Mesenchymal stem cell (in vitro differentiated cells and primary cell): ENCODE results near the gene SCAF4.

ENCODE experiments used
- DNase-seq: peaks from one replicate; pipeline ENCODE4 v3.0.0-alpha.2; 2013
- H2AFZ ChIP-seq: one replicate; pipeline ENCODE4 v1.6.1; 2013; ENCODE audit warnings: low read depth, mild to moderate bottlenecking, control low read depth, inconsistent platforms, low read length, moderate library complexity
- H2AK5ac ChIP-seq: 2 replicates; pipeline ENCODE4 v1.6.1; 2013; ENCODE audit warnings: low read length, moderate library complexity, mild to moderate bottlenecking, inconsistent platforms; ENCODE audit not compliant: severe bottlenecking
- H2BK120ac ChIP-seq: one replicate; pipeline ENCODE4 v1.6.1; 2013; ENCODE audit warnings: low read depth, mild to moderate bottlenecking, inconsistent platforms, low read length, moderate library complexity
- H2BK12ac ChIP-seq, 2 experiments: one replicate each; pipeline ENCODE4 v1.6.1; 2013; ENCODE audit warnings: inconsistent platforms in 2 of 2, low read length in 2 of 2, mild to moderate bottlenecking in 2 of 2, moderate library complexity in 2 of 2, control low read depth in 1 of 2
- H2BK15ac ChIP-seq: one replicate; pipeline ENCODE4 v1.6.1; 2013; ENCODE audit warnings: mild to moderate bottlenecking, low read depth, inconsistent platforms; ENCODE audit not compliant: poor library complexity, severe bottlenecking
- H2BK5ac ChIP-seq: 2 replicates; pipeline ENCODE4 v1.6.1; 2013; ENCODE audit warnings: low read depth, mild to moderate bottlenecking, low read length, control low read depth, inconsistent platforms; ENCODE audit not compliant: poor library complexity, severe bottlenecking
- H3K14ac ChIP-seq, 2 experiments: one replicate each; pipeline ENCODE4 v1.6.1; 2013; ENCODE audit warnings: inconsistent platforms in 2 of 2, low read length in 2 of 2, control low read depth in 1 of 2, mild to moderate bottlenecking in 1 of 2, moderate library complexity in 1 of 2
- H3K18ac ChIP-seq, 2 experiments: one replicate each; pipeline ENCODE4 v1.6.1; 2013; ENCODE audit warnings: inconsistent platforms in 2 of 2, low read length in 2 of 2, control low read depth in 1 of 2, low read depth in 1 of 2, mild to moderate bottlenecking in 1 of 2
- H3K23ac ChIP-seq, 2 experiments: one replicate each; pipeline ENCODE4 v1.6.1; 2013; ENCODE audit warnings: inconsistent platforms in 2 of 2, low read length in 2 of 2, mild to moderate bottlenecking in 2 of 2, moderate library complexity in 2 of 2, control low read depth in 1 of 2
- H3K27ac ChIP-seq: 2 replicates; pipeline ENCODE4 v1.5.1; 2013; ENCODE audit warnings: mild to moderate bottlenecking, moderate library complexity, low read length, control low read depth, inconsistent platforms; ENCODE audit not compliant: poor library complexity, severe bottlenecking
- H3K27me3 ChIP-seq, 2 experiments: 2 replicates each; pipeline versions ENCODE4 v1.6.1 to v1.7.0; 2013; ENCODE audit warnings: low read length in 2 of 2, mild to moderate bottlenecking in 2 of 2, moderate library complexity in 2 of 2, control low read depth in 1 of 2, inconsistent platforms in 1 of 2; ENCODE audit not compliant: control insufficient read depth in 1 of 2, insufficient read depth in 1 of 2
- H3K36me3 ChIP-seq, 2 experiments: 2 replicates each; pipeline versions ENCODE4 v1.6.1 to v1.7.0; 2013; ENCODE audit warnings: low read length in 2 of 2, control low read depth in 1 of 2, inconsistent platforms in 1 of 2, low read depth in 1 of 2, mild to moderate bottlenecking in 1 of 2; ENCODE audit not compliant: insufficient read depth in 2 of 2, control insufficient read depth in 1 of 2
- H3K4ac ChIP-seq, 2 experiments: one replicate each; pipeline ENCODE4 v1.6.1; 2013; ENCODE audit warnings: inconsistent platforms in 2 of 2, low read length in 2 of 2, mild to moderate bottlenecking in 2 of 2, moderate library complexity in 2 of 2, control low read depth in 1 of 2, low read depth in 1 of 2
- H3K4me1 ChIP-seq: 2 replicates; pipeline ENCODE4 v1.6.1; 2013; ENCODE audit warnings: low read depth, low read length, control low read depth; ENCODE audit not compliant: control insufficient read depth, insufficient read depth
- H3K4me2 ChIP-seq: 2 replicates; pipeline ENCODE4 v1.6.1; 2013; ENCODE audit warnings: low read length, mild to moderate bottlenecking, inconsistent platforms; ENCODE audit not compliant: poor library complexity, severe bottlenecking
- H3K4me3 ChIP-seq, 2 experiments: 2 replicates each; pipeline versions ENCODE4 v1.5.1 to v1.7.0; 2013; ENCODE audit warnings: low read length in 2 of 2, mild to moderate bottlenecking in 2 of 2, control low read depth in 1 of 2, low read depth in 1 of 2; ENCODE audit not compliant: insufficient read depth in 1 of 2
- H3K79me1 ChIP-seq: replicated peaks from 2 replicates; pipeline ENCODE4 v1.6.1; 2013; ENCODE audit warnings: mild to moderate bottlenecking, control low read depth, low read length, inconsistent platforms; ENCODE audit not compliant: poor library complexity, severe bottlenecking
- H3K9ac ChIP-seq: 2 replicates; pipeline ENCODE4 v1.7.0; 2013; ENCODE audit warnings: mild to moderate bottlenecking, low read length, moderate library complexity
- H3K9me3 ChIP-seq: 2 replicates; pipeline ENCODE4 v1.7.0; 2013; ENCODE audit warnings: mild to moderate bottlenecking, low read length; ENCODE audit not compliant: control insufficient read depth
- H4K8ac ChIP-seq: one replicate; pipeline ENCODE4 v1.6.1; 2013; ENCODE audit warnings: inconsistent platforms, mild to moderate bottlenecking, low read length, moderate library complexity
- H4K91ac ChIP-seq: one replicate; pipeline ENCODE4 v1.6.1; 2013; ENCODE audit warnings: mild to moderate bottlenecking, low read length, inconsistent platforms
- WGBS: methylation state at CpG from one replicate; pipeline ENCODE4 v1.1.7; 2013; ENCODE audit warnings: mixed read lengths; 5-methylcytosine and 5-hydroxymethylcytosine counted together

Gene SCAF4

GRCh38 chr21:31710586-31710985 is 21.3 kb downstream of the SCAF4 start:
- no peak overlapping the region for H2BK5ac ChIP-seq
- no peak overlapping the region for H3K18ac ChIP-seq
- WGBS = no CpG with 5 or more reads among the region's 1 CpG
- no peak overlapping the region for H3K27ac ChIP-seq
- no peak overlapping the region for H3K14ac ChIP-seq
- no peak for DNase-seq
- H2BK15ac ChIP-seq = no peak overlapping the region
- no peak overlapping the region for H2AFZ ChIP-seq
- no peak overlapping the region for H2BK120ac ChIP-seq
- H3K9ac ChIP-seq = peak overlapping the region; percentile 29
- no peak overlapping the region for H3K4ac ChIP-seq
- no peaks in the 10 kb centered on the region for H3K27me3 ChIP-seq
- H2AK5ac ChIP-seq = no peak overlapping the region
- H2BK12ac ChIP-seq = no peak overlapping the region
- H4K8ac ChIP-seq = no peak overlapping the region
- no peak overlapping the region for H4K91ac ChIP-seq
- no peak overlapping the region for H3K23ac ChIP-seq
- H3K79me1 ChIP-seq = peaks cover 4% of the 10 kb centered on the region
- no peak overlapping the region for H3K4me2 ChIP-seq
- no peak overlapping the region for H3K4me3 ChIP-seq
- H3K4me1 ChIP-seq = peaks cover 4% of the 10 kb centered on the region
- peaks cover 0 to 5% of the 10 kb centered on the region in 2 experiments for H3K36me3 ChIP-seq
- no peaks in the 10 kb centered on the region for H3K9me3 ChIP-seq

- Histone ChIP-seq H2AFZ (no peak overlapping the region), H3K4me3 (no peak overlapping the region), H3K14ac (no peak overlapping the region), H3K27ac (no peak overlapping the region), H4K91ac (no peak overlapping the region), H2BK120ac (no peak overlapping the region), H2BK5ac (no peak overlapping the region), H4K8ac (no peak overlapping the region), H3K79me1 (peaks cover 4% of the 10 kb centered on the region), H3K9me3 (no peaks in the 10 kb centered on the region), H2AK5ac (no peak overlapping the region), H3K4ac (no peak overlapping the region), H3K9ac (no peak overlapping the region), H2BK12ac (no peak overlapping the region), H3K4me2 (no peak overlapping the region), H3K18ac (no peak overlapping the region), H3K36me3 (peaks cover 5 to 6% of the 10 kb centered on the region in 2 experiments), H2BK15ac (no peak overlapping the region), H3K4me1 (peaks cover 4% of the 10 kb centered on the region), H3K27me3 (no peaks in the 10 kb centered on the region), H3K23ac (no peak overlapping the region)
- WGBS = 14% methylated on average over 1 of the region's 1 CpG
- DNase-seq = no peak
These were observed 23.4 kb downstream of the SCAF4 start for GRCh38 chr21:31708541-31708940.

GRCh38 chr21:31707499-31707898 is 24.4 kb downstream of the SCAF4 start:
- Histone ChIP-seq H3K18ac (no peak overlapping the region), H2AK5ac (no peak overlapping the region), H2BK12ac (no peak overlapping the region), H3K9ac (no peak overlapping the region), H4K91ac (no peak overlapping the region), H3K27me3 (no peaks in the 10 kb centered on the region), H2BK120ac (no peak overlapping the region), H3K9me3 (no peaks in the 10 kb centered on the region), H3K36me3 (peaks cover 5 to 15% of the 10 kb centered on the region in 2 experiments), H2BK5ac (no peak overlapping the region), H3K4me2 (no peak overlapping the region), H2AFZ (no peak overlapping the region), H4K8ac (no peak overlapping the region), H3K79me1 (peaks cover 4% of the 10 kb centered on the region), H3K4me1 (peaks cover 4% of the 10 kb centered on the region), H2BK15ac (no peak overlapping the region), H3K4ac (no peak overlapping the region), H3K23ac (no peak overlapping the region), H3K4me3 (no peak overlapping the region), H3K27ac (no peak overlapping the region), H3K14ac (no peak overlapping the region)
- no peak for DNase-seq

- no peak overlapping the region for H3K23ac ChIP-seq
- peak overlapping the region; percentile 27 for H4K91ac ChIP-seq
- no peak overlapping the region for H3K4me2 ChIP-seq
- H2BK15ac ChIP-seq = no peak overlapping the region
- H2BK12ac ChIP-seq = peak overlapping the region in 1 of 2 experiments; percentile 66
- H3K79me1 ChIP-seq = peaks cover 6% of the 10 kb centered on the region
- no peak overlapping the region for H2AK5ac ChIP-seq
- peaks cover 4% of the 10 kb centered on the region for H3K4me1 ChIP-seq
- H3K36me3 ChIP-seq = peaks cover 7 to 24% of the 10 kb centered on the region in 2 experiments
- no peaks in the 10 kb centered on the region for H3K27me3 ChIP-seq
- no peak overlapping the region for H3K4ac ChIP-seq
- no peaks in the 10 kb centered on the region for H3K9me3 ChIP-seq
- H3K18ac ChIP-seq = no peak overlapping the region
- H2BK120ac ChIP-seq = no peak overlapping the region
- no peak overlapping the region for H3K4me3 ChIP-seq
- DNase-seq = no peak
- WGBS = 100% methylated on average over 2 of the region's 3 CpGs
- H4K8ac ChIP-seq = peak overlapping the region; percentile 69
- H2AFZ ChIP-seq = no peak overlapping the region
- no peak overlapping the region for H2BK5ac ChIP-seq
- no peak overlapping the region for H3K14ac ChIP-seq
- H3K27ac ChIP-seq = no peak overlapping the region
- no peak overlapping the region for H3K9ac ChIP-seq
These were observed 25.4 kb downstream of the SCAF4 start for GRCh38 chr21:31706562-31706961.
